ENCODE measurements around the gene HOXA4.

The HOXA4 gene

GRCh38 chr7:27131390-27131819, 848 bp upstream of the HOXA4 start:
- no peak for DNase-seq

- DNase-seq, result no peak
Measured at GRCh38 chr7:27129729-27130539, 623 bp downstream of the HOXA4 start.

GRCh38 chr7:27128776-27129728, 1.5 kb downstream of the HOXA4 start:
- DNase-seq, result no peak

- DNase-seq, result no peak
Measured at GRCh38 chr7:27128034-27128433, 2.5 kb downstream of the HOXA4 start.

- DNase-seq, result no peak
Measured at GRCh38 chr7:27126596-27127327, 3.8 kb downstream of the HOXA4 start.

- no peak for DNase-seq
Measured at GRCh38 chr7:27125986-27126394, 4.6 kb downstream of the HOXA4 start.

- DNase-seq, result no peak
Measured at GRCh38 chr7:27124902-27125689, 5.5 kb downstream of the HOXA4 start.

- no peak for DNase-seq
Measured at GRCh38 chr7:27124096-27124901, 6.3 kb downstream of the HOXA4 start.

GRCh38 chr7:27123477-27124053, 7.0 kb downstream of the HOXA4 start:
- DNase-seq, result no peak

GRCh38 chr7:27123007-27123476, 7.5 kb downstream of the HOXA4 start:
- no peak for DNase-seq

GRCh38 chr7:27122077-27122910, 8.3 kb downstream of the HOXA4 start:
- DNase-seq, result no peak

GRCh38 chr7:27121684-27122076, 8.9 kb downstream of the HOXA4 start:
- DNase-seq, result no peak

- DNase-seq, result no peak
Measured at GRCh38 chr7:27119412-27119911, 11.1 kb downstream of the HOXA4 start.

- DNase-seq, result no peak
Measured at GRCh38 chr7:27118580-27118979, 12.0 kb downstream of the HOXA4 start.

GRCh38 chr7:27117887-27118491, 12.6 kb downstream of the HOXA4 start:
- DNase-seq, result no peak

GRCh38 chr7:27116962-27117886, 13.3 kb downstream of the HOXA4 start:
- DNase-seq, result no peak

- no peak for DNase-seq
Measured at GRCh38 chr7:27116031-27116961, 14.3 kb downstream of the HOXA4 start.
